Hypothalamus (tissue), 51 donors: ENCODE results near the gene ABCC12.
"Not testable (repeated sequence)": the region's sequence is repeated elsewhere in the genome, so short reads cannot be mapped to it uniquely, and the experiment has no call there.

Experiments
- DNase-seq, 51 donors: peaks; one replicate each; lab custom pipeline; 2025; lab: John Stamatoyannopoulos, UW

Gene ABCC12

GRCh38 chr16:48155926-48156789 lies at the start of gene ABCC12:
TSS of gene ABCC12 (minus strand) at chr16:48155993. CDS start at chr16:48146424, 9,569 bp downstream.
- no peak for DNase-seq

GRCh38 chr16:48204825-48205151 lies 49.0 kb upstream of the ABCC12 start:
- no peak for DNase-seq

- no peak for DNase-seq
These were observed 48.4 kb upstream of the ABCC12 start for GRCh38 chr16:48203974-48204824.

- DNase-seq = no peak
These were observed 45.9 kb upstream of the ABCC12 start for GRCh38 chr16:48201515-48202201.

GRCh38 chr16:48197294-48197693 lies 41.5 kb upstream of the ABCC12 start:
- no peak for DNase-seq

- no peak for DNase-seq
These were observed 39.2 kb upstream of the ABCC12 start for GRCh38 chr16:48194828-48195556.

GRCh38 chr16:48193846-48194245 lies 38.1 kb upstream of the ABCC12 start:
- DNase-seq = no peak

- DNase-seq = no peak
These were observed 32.8 kb upstream of the ABCC12 start for GRCh38 chr16:48188449-48189102.

GRCh38 chr16:48187779-48188178 lies 32.0 kb upstream of the ABCC12 start:
- DNase-seq = no peak

- no peak for DNase-seq
These were observed 28.9 kb upstream of the ABCC12 start for GRCh38 chr16:48184681-48185080.

GRCh38 chr16:48182979-48183537 lies 27.3 kb upstream of the ABCC12 start:
- DNase-seq = no peak

GRCh38 chr16:48181746-48182520 lies 26.1 kb upstream of the ABCC12 start:
- not testable (repeated sequence) for DNase-seq

GRCh38 chr16:48180868-48181480 lies 25.2 kb upstream of the ABCC12 start:
- DNase-seq = no peak

GRCh38 chr16:48176635-48177408 lies 21.0 kb upstream of the ABCC12 start:
- DNase-seq = no peak

GRCh38 chr16:48173889-48174288 lies 18.1 kb upstream of the ABCC12 start:
- DNase-seq = no peak

- DNase-seq = no peak
These were observed 16.9 kb upstream of the ABCC12 start for GRCh38 chr16:48172682-48173081.

GRCh38 chr16:48169896-48170295 lies 14.1 kb upstream of the ABCC12 start:
- no peak for DNase-seq

- no peak for DNase-seq
These were observed 12.3 kb upstream of the ABCC12 start for GRCh38 chr16:48168075-48168474.
